HG02943 (cell line): ENCODE measurements around the gene SCAF8.

Experiments
- ATAC-seq: cut with Tn5 transposase; IDR thresholded peaks from one replicate; pipeline ENCODE4 v1.9.1; 2021; ENCODE audit warnings: mild to moderate bottlenecking, low read depth, moderate library complexity; ENCODE audit not compliant: unreplicated experiment

SCAF8 gene

GRCh38 chr6:154829970-154830369, 96.8 kb downstream of the SCAF8 start:
- no peak for ATAC-seq

- no peak for ATAC-seq
Observed at GRCh38 chr6:154830771-154831170, 97.6 kb downstream of the SCAF8 start.

DNA sequence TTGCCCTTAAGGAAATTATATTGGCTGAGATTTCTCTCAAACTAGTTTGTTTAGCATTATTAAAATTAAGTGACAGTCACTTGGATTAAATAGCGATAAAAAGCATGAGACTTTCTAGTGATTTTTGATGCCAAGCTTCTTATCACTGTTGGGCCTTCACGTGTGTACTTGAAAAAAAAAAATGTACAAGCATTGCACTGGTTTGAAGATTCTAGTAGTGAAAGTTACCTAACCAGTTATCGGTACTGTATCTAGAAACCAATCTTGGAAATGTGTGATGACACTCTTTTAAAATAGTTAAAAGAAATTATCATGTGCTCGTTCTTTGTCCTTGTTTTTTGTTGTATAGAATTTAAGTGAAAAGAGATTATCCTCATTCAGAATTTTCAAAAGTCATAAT, 102.1 kb downstream of the SCAF8 start:
- no peak for ATAC-seq

DNA sequence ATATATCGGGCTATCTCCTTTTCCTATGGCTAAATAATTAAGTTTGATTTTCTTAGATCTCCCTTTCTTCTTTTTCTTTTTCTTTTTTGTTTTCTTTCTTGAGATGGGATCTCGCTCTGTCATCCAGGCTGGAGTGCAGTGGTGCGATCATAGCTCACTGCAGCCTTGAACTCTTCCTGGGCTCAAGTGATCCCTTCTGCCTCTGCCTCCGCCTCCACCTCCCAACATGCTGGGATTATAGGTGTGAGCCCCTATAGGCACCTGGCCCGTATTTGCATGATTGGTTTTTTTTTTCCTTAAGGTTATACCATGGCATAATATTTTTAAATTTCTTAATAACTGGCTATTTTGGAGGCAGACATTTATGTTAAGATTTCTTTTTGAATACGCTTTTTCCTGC, 106.3 kb downstream of the SCAF8 start:
- no peak for ATAC-seq

DNA sequence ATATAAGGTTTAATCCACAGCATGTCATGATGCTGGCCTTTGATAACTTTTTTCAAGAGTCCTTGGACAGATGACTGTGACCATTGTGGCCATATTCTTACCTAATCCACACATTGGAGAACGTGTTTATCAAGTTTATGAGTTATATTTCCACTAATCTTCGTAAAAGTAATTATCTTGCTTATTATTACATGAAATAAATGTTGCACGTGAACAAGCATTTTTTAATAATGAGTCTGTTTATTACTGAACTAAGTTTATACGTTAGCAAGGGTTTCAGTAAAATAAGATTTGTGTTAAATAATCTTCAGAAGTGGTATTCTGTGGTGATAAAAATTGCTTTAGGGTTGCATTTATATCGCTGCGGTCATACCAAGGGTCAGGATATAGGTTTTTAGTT, 107.1 kb downstream of the SCAF8 start:
- no peak for ATAC-seq

GRCh38 chr6:154841109-154841508, 107.9 kb downstream of the SCAF8 start:
- ATAC-seq: no peak

DNA sequence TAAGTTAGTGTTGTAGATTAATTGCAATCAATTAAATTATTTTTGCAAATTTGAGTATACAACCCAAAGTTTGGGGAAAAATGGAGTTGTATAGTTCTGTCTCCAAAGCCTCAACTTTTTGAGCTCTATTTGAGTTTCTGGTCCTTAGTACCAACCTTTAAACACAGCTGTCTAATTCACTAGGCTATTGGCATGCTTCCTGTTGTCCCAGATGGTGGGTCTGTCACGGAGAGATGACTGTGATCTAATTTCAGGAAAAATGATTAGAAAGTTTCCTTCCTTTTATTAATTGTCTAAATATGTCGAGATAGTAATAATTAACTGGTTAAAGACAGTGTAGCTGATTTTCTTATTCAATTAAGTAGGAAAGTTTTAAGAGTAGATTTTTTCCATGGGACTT, 109.6 kb downstream of the SCAF8 start:
- no peak for ATAC-seq

GRCh38 chr6:154847318-154847717, 114.1 kb downstream of the SCAF8 start:
- ATAC-seq: no peak

GRCh38 chr6:154848580-154848979, 115.4 kb downstream of the SCAF8 start:
- ATAC-seq: no peak

GRCh38 chr6:154849475-154849874, 116.3 kb downstream of the SCAF8 start:
- no peak for ATAC-seq

- ATAC-seq: no peak
Observed at GRCh38 chr6:154852687-154853086, 119.5 kb downstream of the SCAF8 start.

GRCh38 chr6:154857529-154857928, 124.3 kb downstream of the SCAF8 start:
- no peak for ATAC-seq

GRCh38 chr6:154861825-154862224, 128.6 kb downstream of the SCAF8 start:
- no peak for ATAC-seq

DNA sequence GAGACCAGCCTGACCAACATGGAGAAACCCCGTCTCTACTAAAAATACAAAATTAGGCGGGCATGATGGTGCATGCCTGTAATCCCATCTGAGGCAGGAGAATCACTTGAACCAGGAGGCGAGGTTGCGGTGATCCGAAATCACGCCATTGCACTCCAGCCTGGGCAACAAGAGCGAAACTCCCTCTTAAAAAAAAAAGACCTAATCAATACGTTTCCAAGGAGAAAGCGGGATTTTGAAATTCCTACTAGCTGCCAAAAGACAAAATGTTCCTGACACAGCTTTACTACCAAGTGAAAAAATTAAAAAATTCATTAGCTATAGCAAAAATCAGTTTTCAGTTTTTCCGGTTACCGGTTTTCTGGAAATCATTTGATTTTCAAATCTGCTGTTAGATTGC, 129.3 kb downstream of the SCAF8 start:
- ATAC-seq: no peak

DNA sequence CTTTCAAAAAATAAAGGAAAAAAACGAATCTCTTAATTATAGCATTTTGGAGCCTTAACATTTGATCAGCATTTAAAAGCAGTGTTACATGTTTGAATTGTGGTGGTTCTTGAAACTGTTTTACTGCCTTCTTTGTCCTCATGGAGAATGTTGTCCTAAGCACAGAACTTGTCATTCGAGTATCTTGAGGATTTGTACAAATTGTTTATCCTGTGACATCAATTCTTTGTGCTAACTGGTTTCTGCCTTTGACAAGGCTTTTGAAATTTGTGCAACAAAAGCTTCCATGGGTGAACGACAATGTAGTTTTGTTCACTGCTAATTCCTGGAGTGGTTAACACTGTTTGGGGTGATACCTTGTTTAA, 130.8 kb downstream of the SCAF8 start:
- ATAC-seq: no peak

GRCh38 chr6:154865291-154865690, 132.1 kb downstream of the SCAF8 start:
- no peak for ATAC-seq

DNA sequence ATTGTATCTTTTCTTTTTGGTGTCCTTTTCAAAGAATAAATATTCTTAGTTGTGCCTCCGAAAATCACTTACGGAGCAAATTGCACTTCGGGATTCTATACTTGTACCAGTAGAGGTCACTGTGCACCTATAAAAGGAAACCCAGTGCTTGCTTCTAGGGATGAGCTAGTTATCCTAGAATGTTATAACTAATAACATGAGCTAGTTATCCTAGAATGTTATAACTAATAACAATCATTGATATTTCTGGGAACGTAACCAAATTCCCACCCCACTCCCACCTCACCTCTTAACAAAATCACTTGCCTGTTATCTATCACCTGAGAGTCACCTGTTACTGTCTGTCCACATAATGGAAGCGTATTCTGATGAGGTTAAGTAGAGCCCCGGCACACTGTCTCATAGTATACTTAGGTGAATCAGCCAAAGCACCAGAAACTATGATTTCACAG, 135.0 kb downstream of the SCAF8 start:
- no peak for ATAC-seq

- ATAC-seq: no peak
Observed at GRCh38 chr6:154872542-154873114, 139.4 kb downstream of the SCAF8 start.

DNA sequence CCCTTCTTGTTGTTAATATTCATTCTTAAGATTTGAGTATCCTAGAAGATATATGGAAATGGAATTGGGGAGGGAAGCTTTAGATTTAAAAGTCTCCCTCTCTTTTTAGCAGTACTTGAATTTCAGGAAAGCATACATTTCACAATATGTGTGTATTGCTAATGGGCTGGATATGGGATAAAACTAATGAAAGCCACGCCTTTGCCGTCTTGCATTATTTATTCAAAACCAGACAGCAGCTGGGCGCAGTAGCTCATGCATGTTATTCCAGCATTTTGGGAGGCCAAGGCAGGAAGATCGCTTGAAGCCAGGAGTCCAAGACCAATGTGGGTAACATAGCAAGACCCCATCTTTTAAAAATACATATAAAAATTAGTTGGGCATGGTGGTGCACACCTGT, 140.3 kb downstream of the SCAF8 start:
- no peak for ATAC-seq

DNA sequence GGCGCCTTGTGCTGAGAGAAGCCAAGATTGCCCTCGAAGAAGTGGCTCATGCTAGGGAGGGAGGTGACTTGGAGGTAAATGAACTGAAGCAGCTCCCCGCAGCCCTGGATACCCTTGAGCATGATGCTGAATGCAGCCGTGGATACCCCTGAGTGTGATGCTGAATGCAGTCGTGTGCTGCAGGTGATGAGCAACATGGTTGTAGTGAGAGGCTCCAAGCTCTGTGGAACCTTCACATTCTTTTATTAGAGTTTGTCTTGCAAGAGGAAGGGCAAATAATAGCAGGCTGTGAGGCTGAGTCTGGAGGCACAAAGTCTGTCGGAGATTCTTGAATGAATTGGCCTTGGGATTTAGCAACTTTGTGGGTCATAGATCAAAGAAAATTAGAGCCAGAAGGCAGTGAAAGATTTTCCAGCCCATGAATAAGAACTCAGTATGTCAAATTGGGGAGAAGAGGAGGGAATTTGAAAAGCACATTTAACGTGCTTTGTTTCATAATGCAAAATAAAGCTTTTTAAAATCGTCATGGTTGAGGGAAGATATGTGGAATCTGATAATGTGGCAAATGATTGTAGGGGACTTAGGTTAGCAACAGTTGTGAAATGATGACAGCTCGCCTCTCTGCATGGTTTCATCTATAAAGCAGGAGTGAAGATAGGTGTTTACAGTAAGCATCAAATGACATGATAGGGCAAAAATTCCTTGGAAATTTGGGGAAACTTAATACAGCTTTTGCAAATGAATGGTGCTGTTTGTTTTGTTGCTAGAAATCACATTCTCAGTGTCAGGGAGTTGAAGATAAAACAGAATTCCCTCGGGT, 141.8 kb downstream of the SCAF8 start:
- ATAC-seq: no peak

DNA sequence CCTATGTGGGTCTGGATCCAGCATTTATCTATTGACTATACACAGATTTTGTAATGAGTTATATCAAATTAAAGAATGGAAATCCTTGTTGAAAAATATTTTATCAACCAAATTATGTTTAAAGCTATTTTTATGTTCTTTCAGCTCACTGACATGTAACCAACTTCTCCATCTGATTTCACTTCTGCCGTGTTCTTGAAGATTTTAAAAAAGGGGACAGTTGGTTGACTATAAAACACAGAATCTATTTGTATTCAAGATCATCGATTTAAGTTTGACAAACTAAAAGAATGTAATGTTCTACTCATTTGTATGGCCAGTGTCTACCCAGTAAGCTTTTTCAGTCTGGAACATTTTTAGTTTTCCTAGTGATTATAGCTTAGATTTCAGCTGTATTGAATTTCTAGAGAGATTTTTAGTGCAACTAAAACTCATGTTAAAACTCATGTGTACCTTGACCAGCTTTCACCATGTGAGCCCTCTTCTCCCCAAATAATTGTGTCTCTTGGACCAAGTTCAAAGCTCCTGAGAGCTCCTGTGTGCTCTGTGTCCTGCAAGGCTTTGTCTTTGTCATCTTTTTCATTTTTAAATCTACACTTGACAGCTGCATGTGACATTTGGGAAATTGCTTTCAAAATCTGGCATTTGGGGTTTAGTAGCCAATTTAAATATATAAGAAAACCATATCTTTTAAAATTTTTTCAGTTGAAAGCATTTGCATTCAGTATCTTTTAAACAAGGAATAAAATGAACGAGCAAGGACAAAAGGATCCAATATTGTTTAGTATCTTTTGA, 143.5 kb downstream of the SCAF8 start:
- no peak for ATAC-seq
